H1 (cell line): ENCODE data around the gene ACY1. TPM values are rescaled to one million over a fixed set of nuclear protein-coding genes. Genes with fewer than 3 reads are reported as not detected.

Source experiments
- CTCF ChIA-PET: fragments of 300-600 bp; sonication (Branson Sonifier 250); formaldehyde crosslinking; loops from one replicate; lab custom pipeline; 2021; ENCODE audit not compliant: partially characterized antibody; lab: Charles Lee
- POLR2A ChIA-PET: fragments of 300-600 bp; sonication (Branson Sonifier 250); formaldehyde crosslinking; loops from one replicate; lab custom pipeline; 2021; ENCODE audit warnings: inconsistent platforms; ENCODE audit not compliant: partially characterized antibody; lab: Charles Lee
- DNase-seq, 2 experiments: peaks; one replicate each; pipeline versions ENCODE4 v3.0.0 to v3.0.0-alpha.2; 2010 to 2022; ENCODE audit warnings: low spot score in 2 of 2, low read depth in 1 of 2, mixed read lengths in 1 of 2
- FAIRE-seq: peaks from 2 replicates; lab custom pipeline; 2011; peaks lifted over from hg19 to GRCh38; lab: Jason Lieb, UNC
- H2AFZ ChIP-seq: 2 replicates; pipeline ENCODE4 v1.8.1; 2012; ENCODE audit warnings: low read length, inconsistent platforms
- H2AK5ac ChIP-seq: 2 replicates; pipeline ENCODE4 v1.6.1; 2013; ENCODE audit warnings: low read depth, low read length
- H2BK120ac ChIP-seq: replicated peaks from 2 replicates; pipeline ENCODE3; 2013; ENCODE audit warnings: low read depth, low read length, inconsistent platforms
- H2BK12ac ChIP-seq: 2 replicates; pipeline ENCODE4 v1.6.1; 2013; ENCODE audit warnings: low read depth, low read length
- H2BK15ac ChIP-seq: 2 replicates; pipeline ENCODE4 v1.6.1; 2013; ENCODE audit warnings: low read length
- H2BK20ac ChIP-seq: 2 replicates; pipeline ENCODE4 v1.6.1; 2013; ENCODE audit warnings: low read length
- H2BK5ac ChIP-seq: 2 replicates; pipeline ENCODE4 v1.6.1; 2013; ENCODE audit warnings: low read depth, low read length
- H3K14ac ChIP-seq: 2 replicates; pipeline ENCODE4 v1.6.1; 2013; ENCODE audit warnings: inconsistent platforms; ENCODE audit not compliant: insufficient read length
- H3K18ac ChIP-seq: 2 replicates; pipeline ENCODE4 v1.6.1; 2013; ENCODE audit warnings: low read length; ENCODE audit errors: extremely low read depth
- H3K23ac ChIP-seq: 2 replicates; pipeline ENCODE4 v1.6.1; 2013; ENCODE audit warnings: inconsistent platforms; ENCODE audit not compliant: insufficient read length
- H3K23me2 ChIP-seq: 2 replicates; pipeline ENCODE4 v1.6.1; 2013; ENCODE audit warnings: low read depth, low read length
- H3K27ac ChIP-seq: 2 replicates; pipeline ENCODE4 v1.6.1; 2011; ENCODE audit warnings: low read depth, low read length, inconsistent platforms
- H3K27me3 ChIP-seq, 4 experiments: replicated peaks in 1 of 4; 1 replicate in 1 of 4; 2 replicates in 3 of 4; pipeline versions ENCODE4 v1.6.1 to v1.8.1; 2011 to 2013; ENCODE audit warnings: low read length in 3 of 4, mild to moderate bottlenecking in 3 of 4, inconsistent platforms in 2 of 4, mixed read lengths in 2 of 4, moderate library complexity in 1 of 4; ENCODE audit not compliant: control insufficient read depth in 3 of 4, insufficient read depth in 3 of 4; ENCODE audit errors: extremely low read depth in 1 of 4
- H3K36me3 ChIP-seq, 4 experiments: 2 replicates each; pipeline versions ENCODE4 v1.6.1 to v1.8.1; 2011 to 2013; ENCODE audit warnings: mild to moderate bottlenecking in 4 of 4, low read length in 3 of 4, moderate library complexity in 2 of 4, control low read depth in 1 of 4, inconsistent platforms in 1 of 4; ENCODE audit not compliant: insufficient read depth in 4 of 4, control insufficient read depth in 2 of 4
- H3K4ac ChIP-seq: replicated peaks from 2 replicates; pipeline ENCODE3; 2013; ENCODE audit warnings: low read length, low read depth, mixed read lengths, inconsistent platforms; ENCODE audit not compliant: insufficient read length
- H3K4me1 ChIP-seq, 4 experiments: replicated peaks in 1 of 4; 1 replicate in 1 of 4; 2 replicates in 3 of 4; pipeline versions ENCODE4 v1.6.1 to v1.8.1; 2011 to 2013; ENCODE audit warnings: low read length in 3 of 4, inconsistent platforms in 2 of 4, mixed read lengths in 1 of 4; ENCODE audit not compliant: insufficient read depth in 4 of 4, control insufficient read depth in 3 of 4
- H3K4me2 ChIP-seq, 2 experiments: 2 replicates each; pipeline versions ENCODE4 v1.6.1 to v1.8.1; 2011 to 2013; ENCODE audit warnings: low read depth in 2 of 2, low read length in 2 of 2, control low read depth in 1 of 2, inconsistent platforms in 1 of 2, mild to moderate bottlenecking in 1 of 2; ENCODE audit not compliant: insufficient read depth in 1 of 2
- H3K4me3 ChIP-seq, 4 experiments: fragments of 200-600, 300-600 bp in 1 of 4; sonication (generic), shearing (Covaris generic), sonication (Bioruptor Twin) in 1 of 4; 2 replicates each; pipeline versions ENCODE4 v1.5.1 to v1.8.1; 2011 to 2016; ENCODE audit warnings: low read length in 4 of 4, low read depth in 3 of 4, control low read depth in 2 of 4, inconsistent platforms in 2 of 4, mild to moderate bottlenecking in 2 of 4, mixed read lengths in 1 of 4, moderate library complexity in 1 of 4; ENCODE audit not compliant: insufficient read depth in 2 of 4; ENCODE audit errors: extremely low read depth in 1 of 4
- H3K56ac ChIP-seq: replicated peaks from 2 replicates; pipeline ENCODE3; 2013; ENCODE audit warnings: low read depth, mild to moderate bottlenecking, mixed read lengths, low read length, inconsistent platforms; ENCODE audit not compliant: insufficient read length
- H3K79me1 ChIP-seq: 2 replicates; pipeline ENCODE4 v1.6.1; 2013; ENCODE audit warnings: low read depth, low read length, control low read depth
- H3K79me2 ChIP-seq, 2 experiments: 2 replicates each; pipeline versions ENCODE4 v1.6.1 to v1.8.1; 2012 to 2013; ENCODE audit warnings: low read length in 2 of 2, mild to moderate bottlenecking in 2 of 2, inconsistent platforms in 1 of 2; ENCODE audit not compliant: insufficient read depth in 2 of 2, control insufficient read depth in 1 of 2
- H3K9ac ChIP-seq, 4 experiments: replicated peaks in 1 of 4; 1 replicate in 1 of 4; 2 replicates in 3 of 4; pipeline versions ENCODE4 v1.6.1 to v1.8.1; 2011 to 2013; ENCODE audit warnings: low read depth in 3 of 4, low read length in 3 of 4, control low read depth in 2 of 4, mild to moderate bottlenecking in 2 of 4, moderate library complexity in 2 of 4, inconsistent platforms in 1 of 4; ENCODE audit errors: extremely low read depth in 1 of 4
- H3K9me3 ChIP-seq, 2 experiments: 2 replicates each; pipeline versions ENCODE4 v1.6.1 to v1.8.1; 2012 to 2013; ENCODE audit warnings: mild to moderate bottlenecking in 2 of 2, moderate library complexity in 2 of 2, control low read depth in 1 of 2, inconsistent platforms in 1 of 2, low read depth in 1 of 2, low read length in 1 of 2, mixed read lengths in 1 of 2; ENCODE audit not compliant: insufficient read depth in 2 of 2
- H4K20me1 ChIP-seq, 2 experiments: replicated peaks in 1 of 2; 2 replicates each; pipeline versions ENCODE3 to v1.8.1; 2011 to 2013; ENCODE audit warnings: inconsistent platforms in 2 of 2, low read length in 2 of 2, mild to moderate bottlenecking in 1 of 2; ENCODE audit not compliant: insufficient read depth in 2 of 2, control insufficient read depth in 1 of 2
- H4K5ac ChIP-seq: 2 replicates; pipeline ENCODE4 v1.6.1; 2013; ENCODE audit warnings: low read length, low read depth, mixed read lengths, inconsistent platforms; ENCODE audit not compliant: insufficient read length
- H4K8ac ChIP-seq: 2 replicates; pipeline ENCODE4 v1.8.0; 2013; ENCODE audit warnings: mild to moderate bottlenecking, moderate library complexity, low read length, inconsistent platforms; ENCODE audit not compliant: insufficient read depth; ENCODE audit errors: extremely low read depth
- H4K91ac ChIP-seq: replicated peaks from 2 replicates; pipeline ENCODE3; 2013; ENCODE audit warnings: low read length, mixed read lengths, inconsistent platforms; ENCODE audit not compliant: insufficient read length
- CEBPB ChIP-seq: IDR thresholded peaks from 2 replicates; pipeline ENCODE4 v1.6.1; 2012; ENCODE audit warnings: low read depth, low read length
- FOSL1 ChIP-seq: IDR thresholded peaks from 2 replicates; pipeline ENCODE4 v1.6.1; 2011; ENCODE audit warnings: mild to moderate bottlenecking, low read depth, low read length, moderate library complexity; ENCODE audit not compliant: insufficient read depth
- JUN ChIP-seq: IDR thresholded peaks from 2 replicates; pipeline ENCODE4 v1.6.1; 2011; ENCODE audit warnings: low read depth, mild to moderate bottlenecking, improper control_type of control experiment, low read length
- RFX5 ChIP-seq: IDR thresholded peaks from 2 replicates; pipeline ENCODE4 v1.6.1; 2011; ENCODE audit warnings: low read depth, low read length, improper control_type of control experiment, borderline replicate concordance
- TAF1 ChIP-seq: IDR thresholded peaks from 2 replicates; pipeline ENCODE4 v1.6.1; 2011; ENCODE audit warnings: mild to moderate bottlenecking, low read depth, low read length
- TEAD4 ChIP-seq: IDR thresholded peaks from 2 replicates; pipeline ENCODE4 v1.6.1; 2012; ENCODE audit warnings: low read depth, low read length, inconsistent platforms, mixed read lengths
- YY1 ChIP-seq: IDR thresholded peaks from 2 replicates; pipeline ENCODE4 v1.6.1; 2011; ENCODE audit warnings: low read depth, mild to moderate bottlenecking, low read length
- WGBS, 2 experiments: shearing (Covaris generic) in 1 of 2; methylation state at CpG; one replicate each; pipeline versions ENCODE4 v1.1.6 to v1.1.7; 2013 to 2015; ENCODE audit warnings: low lambda C conversion rate in 2 of 2, mixed read lengths in 2 of 2, inconsistent platforms in 1 of 2, low coverage in 1 of 2, missing lambda C conversion rate in 1 of 2; ENCODE audit not compliant: insufficient replicate concordance in 2 of 2, insufficient coverage in 1 of 2, insufficient read length in 1 of 2; ENCODE audit errors: extremely low coverage in 1 of 2, missing lambda C conversion rate in 1 of 2; 5-methylcytosine and 5-hydroxymethylcytosine counted together
- polyA plus RNA-seq, 7 experiments: library from polyadenylated mRNA; depleted of rRNA in 3 of 7; stranded (reverse) in 5 of 7; unstranded in 2 of 7; fragments of >200 nt in 5 of 7; fragments of 200-250 nt in 2 of 7; gene quantifications; 1 replicate in 5 of 7; 2 replicates in 1 of 7; 4 replicates in 1 of 7; pipeline versions ENCODE4 v1.2.1 to v1.2.3, GENCODE V29; 2011 to 2013; ENCODE audit warnings: missing spikeins in 2 of 7, mixed read lengths in 2 of 7
- total RNA-seq: library from RNA; stranded (reverse); fragmentation: NEBNext Ultra II Directional; extraction: Animal tissue kit (Norgen Biotek cat#: 25700); gene quantifications from 2 replicates; pipeline ENCODE4 v1.2.1, GENCODE V29; 2021

The ACY1 gene
- total and polyA plus RNA-seq, 2 of the 8 experiments (the other 6 are each of a cell fraction or from before 2014, with no cell fraction given): 48.3 to 113 TPM

DNA sequence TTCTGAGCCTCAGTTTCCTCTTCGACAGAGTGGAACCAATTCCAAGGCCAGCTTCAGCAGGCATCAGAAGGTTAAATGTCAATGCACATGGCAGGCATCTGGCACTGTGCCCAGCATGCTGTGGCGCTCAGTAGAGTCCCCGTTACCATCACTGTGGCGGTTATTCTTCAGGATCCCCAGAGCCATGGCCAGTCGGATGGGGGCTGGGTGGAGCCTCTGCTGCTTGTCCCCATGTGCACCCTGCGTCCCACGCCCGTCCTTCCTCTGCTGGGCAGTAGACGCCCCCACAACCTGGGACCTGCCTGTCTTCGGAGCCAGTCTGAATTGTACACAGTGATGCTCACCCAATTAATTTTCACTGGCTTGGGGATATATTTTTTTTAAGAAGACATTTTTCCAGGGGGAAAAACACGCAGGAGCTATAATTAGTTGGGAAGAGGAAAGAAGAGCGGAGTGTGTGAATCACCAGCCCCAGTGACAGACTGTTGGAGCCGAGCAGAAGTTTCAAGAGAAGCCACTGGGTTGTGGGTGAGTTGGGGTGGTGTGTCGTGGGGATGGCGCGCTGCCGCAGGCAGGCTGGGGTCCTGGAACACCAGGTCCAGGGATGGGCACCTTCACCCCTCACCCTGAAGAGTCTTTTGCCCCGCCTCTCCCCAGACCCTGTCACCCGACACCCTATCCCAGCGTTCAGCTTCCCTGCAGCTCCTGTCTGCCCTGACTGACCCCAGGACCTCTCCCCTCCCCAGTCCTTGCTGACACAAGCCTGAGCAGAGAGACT lies 39.2 kb downstream of the ACY1 start:
- H2BK5ac ChIP-seq: no peak overlapping the region
- CTCF ChIA-PET: interaction anchor here (1.1 to 24.7 kb wide), 8 partner anchors 9 to 110 kb away, joined by 3 to 984 read pairs (median 9); partner anchors contain the start of gene DUSP7
- POLR2A ChIA-PET: interaction anchor here (0.6 to 2.2 kb wide), 5 partner anchors 14 to 56 kb away, joined by 3 to 6 read pairs (median 4); partner anchors contain the start of genes DUSP7, PCBP4 and RPL29
- 0 out of 2 replicates have a peak overlapping the region, but pooled peaks have one; percentile 48 for H2BK20ac ChIP-seq
- no peaks in the 10 kb centered on the region for H3K79me1 ChIP-seq
- H3K27ac ChIP-seq: no peak overlapping the region
- no peak overlapping the region for H2BK120ac ChIP-seq
- no peak overlapping the region for H2BK15ac ChIP-seq
- no peak overlapping the region for H3K14ac ChIP-seq
- no peaks in the 10 kb centered on the region for H3K36me3 ChIP-seq
- H3K4me1 ChIP-seq: peaks cover 0 to 5% (median 2%) of the 10 kb centered on the region in 4 experiments; a peak in 3 of 7 replicates
- H3K23ac ChIP-seq: no peak overlapping the region
- no peak for DNase-seq
- H4K91ac ChIP-seq: no peak overlapping the region
- no peak overlapping the region for H3K4me3 ChIP-seq
- no peaks in the 10 kb centered on the region for H3K79me2 ChIP-seq
- H4K20me1 ChIP-seq: no peaks in the 10 kb centered on the region
- H3K4me2 ChIP-seq: no peak overlapping the region
- no peak overlapping the region for H4K8ac ChIP-seq
- no peak overlapping the region for H2BK12ac ChIP-seq
- H3K27me3 ChIP-seq: no peaks in the 10 kb centered on the region
- H3K9me3 ChIP-seq: no peaks in the 10 kb centered on the region
- 83% methylated on average over 20 of the region's 20 CpGs; no CpG with 5 or more reads in 1 of the 2 experiments for WGBS, 2 experiments
- no peak overlapping the region for H3K18ac ChIP-seq
- H4K5ac ChIP-seq: no peak overlapping the region
- no peak overlapping the region for H2AFZ ChIP-seq
- no peak overlapping the region for H3K4ac ChIP-seq
- no peak overlapping the region for H2AK5ac ChIP-seq
- no peak overlapping the region for H3K9ac ChIP-seq
- peak; percentile 36 for FAIRE-seq
- peaks cover 1% of the 10 kb centered on the region; the same call in 1 of the 2 replicates for H3K23me2 ChIP-seq
- no peak overlapping the region for H3K56ac ChIP-seq
- TF ChIP-seq FOSL1: no peak
- TF ChIP-seq YY1: no peak
- no peak for TF ChIP-seq RFX5
- TF ChIP-seq CEBPB: no peak
- no peak for TF ChIP-seq TAF1
- TF ChIP-seq TEAD4: no peak
- no peak for TF ChIP-seq JUN
